B cell (primary cell): ENCODE data around the gene MUS81. TPM values are rescaled to one million over a fixed set of nuclear protein-coding genes. Genes with fewer than 3 reads are reported as not detected.
A peak's percentile ranks its signal among the peaks of the same experiment; 100 is the strongest.

Experiments
- ATAC-seq: fragments of 200-7000 bp; cut with Tn5 transposase; one replicate; pipeline ENCODE4 v1.10.0; 2021; ENCODE audit warnings: low read depth, mild to moderate bottlenecking, moderate number of reproducible peaks, moderate library complexity
- CTCF ChIA-PET: fragments of 350-600 bp; sonication (Branson Sonifier 250); formaldehyde crosslinking; loops from one replicate; lab custom pipeline; 2021; ENCODE audit warnings: antibody characterized with exemption, inconsistent platforms; lab: Charles Lee
- POLR2A ChIA-PET: fragments of 350-600 bp; sonication (Branson Sonifier 250); formaldehyde crosslinking; loops from one replicate; lab custom pipeline; 2021; ENCODE audit warnings: antibody characterized with exemption; lab: Charles Lee
- DNase-seq: peaks from one replicate; pipeline ENCODE4 v3.0.0; 2013
- H2AFZ ChIP-seq: 2 replicates; pipeline ENCODE4 v1.6.1; 2012; ENCODE audit warnings: mild to moderate bottlenecking, low read depth, low read length; ENCODE audit not compliant: insufficient read depth, poor library complexity, severe bottlenecking
- H3K27ac ChIP-seq, 2 donors: 1 replicate in 1 of 2; 2 replicates in 1 of 2; pipeline ENCODE4 v1.5.1; 2012 to 2013; ENCODE audit warnings: low read length in 2 of 2, mild to moderate bottlenecking in 2 of 2, moderate library complexity in 1 of 2
- H3K27me3 ChIP-seq, 4 experiments: fragments of 200-600 bp in 1 of 4; sonication (generic) in 1 of 4; replicated peaks in 1 of 4; 1 replicate in 2 of 4; 2 replicates in 2 of 4; pipeline versions ENCODE4 v1.6.1 to v1.7.0; 2013 to 2016; ENCODE audit warnings: low read length in 3 of 4, mild to moderate bottlenecking in 2 of 4, mixed read lengths in 1 of 4, moderate library complexity in 1 of 4; ENCODE audit not compliant: insufficient read depth in 4 of 4, control insufficient read depth in 3 of 4; ENCODE audit errors: control extremely low read depth in 1 of 4
- H3K36me3 ChIP-seq, 2 experiments: replicated peaks in 1 of 2; 1 replicate in 1 of 2; 2 replicates in 1 of 2; pipeline versions ENCODE4 v1.6.1 to v1.7.1; 2013; ENCODE audit warnings: low read length in 1 of 2; ENCODE audit not compliant: insufficient read depth in 2 of 2, control insufficient read depth in 1 of 2; ENCODE audit errors: control extremely low read depth in 1 of 2, extremely low read depth in 1 of 2
- H3K4me1 ChIP-seq, 2 donors: fragments of 200-600 bp in 1 of 2; sonication (generic) in 1 of 2; 1 replicate in 1 of 2; 2 replicates in 1 of 2; pipeline versions ENCODE4 v1.5.1 to v1.6.1; 2013 to 2017; ENCODE audit warnings: low read length in 2 of 2; ENCODE audit not compliant: control insufficient read depth in 2 of 2, insufficient read depth in 2 of 2
- H3K4me2 ChIP-seq: replicated peaks from 2 replicates; pipeline ENCODE3; 2012; ENCODE audit warnings: mild to moderate bottlenecking, low read depth, low read length; ENCODE audit not compliant: poor library complexity, severe bottlenecking
- H3K4me3 ChIP-seq, 5 experiments: fragments of 200-600 bp in 1 of 5; sonication (generic) in 1 of 5; 1 replicate in 3 of 5; 2 replicates in 2 of 5; pipeline versions ENCODE4 v1.5.1 to v1.7.0; 2011 to 2016; ENCODE audit warnings: low read length in 4 of 5, mild to moderate bottlenecking in 4 of 5, low read depth in 2 of 5, control low read depth in 1 of 5, moderate library complexity in 1 of 5; ENCODE audit not compliant: insufficient read depth in 1 of 5; ENCODE audit errors: control extremely low read depth in 1 of 5, extremely low read depth in 1 of 5
- H3K79me2 ChIP-seq: fragments of 200-600 bp; sonication (generic); one replicate; pipeline ENCODE4 v1.6.0; 2016; ENCODE audit warnings: low read length; ENCODE audit not compliant: control insufficient read depth, insufficient read depth
- H3K9ac ChIP-seq: fragments of 200-600 bp; sonication (generic); 2 replicates; pipeline ENCODE4 v1.6.1; 2017; ENCODE audit warnings: mild to moderate bottlenecking, low read length, moderate library complexity
- H3K9me3 ChIP-seq, 3 donors: one replicate each; pipeline versions ENCODE4 v1.6.1 to v1.7.1; 2013; ENCODE audit warnings: low read length in 2 of 3; ENCODE audit not compliant: control insufficient read depth in 2 of 3, insufficient read depth in 1 of 3; ENCODE audit errors: control extremely low read depth in 1 of 3
- H4K20me1 ChIP-seq: 2 replicates; pipeline ENCODE4 v1.6.0; 2012; ENCODE audit warnings: mild to moderate bottlenecking, low read length; ENCODE audit not compliant: insufficient read depth, control insufficient read depth, poor library complexity, severe bottlenecking
- H3K27ac Mint-ChIP-seq: one replicate; pipeline ENCODE4 v1.8.0; 2021; ENCODE audit warnings: mixed read lengths
- H3K27me3 Mint-ChIP-seq: one replicate; pipeline ENCODE4 v1.8.0; 2021; ENCODE audit warnings: mixed read lengths
- H3K4me1 Mint-ChIP-seq: one replicate; pipeline ENCODE4 v1.8.0; 2021; ENCODE audit warnings: mixed read lengths
- H3K4me3 Mint-ChIP-seq: one replicate; pipeline ENCODE4 v1.8.0; 2021; ENCODE audit warnings: mixed read lengths
- H3K9me3 Mint-ChIP-seq: one replicate; pipeline ENCODE4 v1.8.0; 2022; ENCODE audit warnings: mixed read lengths; ENCODE audit not compliant: insufficient read depth
- EZH2 ChIP-seq: IDR thresholded peaks from 2 replicates; pipeline ENCODE4 v1.6.1; 2012; ENCODE audit warnings: borderline replicate concordance, low read depth, mild to moderate bottlenecking, moderate library complexity, low read length; ENCODE audit not compliant: insufficient read depth, poor library complexity, severe bottlenecking
- WGBS: methylation state at CpG from one replicate; pipeline ENCODE4 v1.1.5; 2013; ENCODE audit warnings: missing lambda C conversion rate; ENCODE audit not compliant: insufficient coverage; 5-methylcytosine and 5-hydroxymethylcytosine counted together
- intact Hi-C: fragments of 100-400 bp; cut with micrococcal nuclease; formaldehyde crosslinking; loops from one replicate; pipeline ENCODE4 v1.10.0; 2022
- polyA plus RNA-seq: library from polyadenylated mRNA; depleted of rRNA; stranded (reverse); fragments of >200 nt; gene quantifications from 2 replicates; pipeline ENCODE4 v1.2.3, GENCODE V29; 2012
- total RNA-seq, 2 donors: library from RNA; stranded (reverse); fragments of 120-200 nt in 1 of 2; gene quantifications; 1 replicate in 1 of 2; 2 replicates in 1 of 2; pipeline versions ENCODE4 v1.2.3 to v1.2.4, GENCODE V29; 2013 to 2022
- TF ChIP-seq, protein P1 (sequence below): fragments of 200-600 bp; IDR thresholded peaks from one replicate; pipeline ENCODE4 v1.8.0; 2022; ENCODE audit warnings: antibody characterized with exemption, mild to moderate bottlenecking

MUS81 gene
- total and polyA plus RNA-seq, 2 donors (not counting 1 experiment from before 2014, with no cell fraction given), result 74.5 to 134 TPM

DNA sequence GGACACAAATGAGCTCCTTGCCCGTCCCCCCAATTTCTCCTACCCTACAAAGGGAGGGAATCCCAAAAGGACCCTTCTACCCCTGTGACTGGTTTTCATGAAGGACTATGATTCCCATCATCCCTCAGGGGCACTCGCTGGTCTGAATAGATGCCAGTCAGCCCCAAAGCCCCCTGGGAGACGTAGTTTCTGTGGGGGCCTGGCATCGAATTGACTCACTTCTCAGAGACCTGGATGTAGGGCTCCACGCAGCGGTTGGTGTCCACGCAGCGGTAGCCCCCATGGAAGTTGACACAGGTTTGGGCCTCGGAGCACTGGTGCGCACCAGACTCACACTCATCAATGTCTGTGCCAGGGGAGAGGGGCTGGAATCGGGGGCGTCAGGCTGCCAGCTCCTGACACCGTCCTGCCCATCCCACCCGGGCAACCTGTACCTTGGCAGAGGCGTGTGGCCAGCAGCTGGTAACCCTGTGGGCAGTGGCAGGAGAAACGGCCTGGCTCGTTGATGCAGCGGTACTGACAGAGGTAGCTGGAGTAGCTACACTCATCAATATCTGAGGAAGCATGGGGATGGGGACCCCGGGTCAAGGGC is 7.9 kb downstream of the MUS81 start:
- H3K4me1 ChIP-seq, result peaks cover 10 to 19% of the 10 kb centered on the region in 2 donors
- peaks cover 3% of the 10 kb centered on the region for H3K27me3 Mint-ChIP-seq
- no peak overlapping the region for H3K27ac Mint-ChIP-seq
- DNase-seq (no peak), ATAC-seq (peak; percentile 72)
- intact Hi-C loops, result no loop called here
- peaks cover 21% of the 10 kb centered on the region for H3K4me1 Mint-ChIP-seq
- WGBS, result 92% methylated on average over 14 of the region's 19 CpGs
- H3K9me3 ChIP-seq, result no peaks in the 10 kb centered on the region
- no peaks in the 10 kb centered on the region for H3K27me3 ChIP-seq
- no peak overlapping the region for H3K9ac ChIP-seq
- no peak overlapping the region for H3K4me3 ChIP-seq
- peaks cover 4% of the 10 kb centered on the region for H3K79me2 ChIP-seq
- peaks cover 0 to 33% of the 10 kb centered on the region in 2 experiments for H3K36me3 ChIP-seq
- H3K4me3 Mint-ChIP-seq, result no peak overlapping the region
- H2AFZ ChIP-seq, result no peak overlapping the region
- TF ChIP-seq, protein P1, sequence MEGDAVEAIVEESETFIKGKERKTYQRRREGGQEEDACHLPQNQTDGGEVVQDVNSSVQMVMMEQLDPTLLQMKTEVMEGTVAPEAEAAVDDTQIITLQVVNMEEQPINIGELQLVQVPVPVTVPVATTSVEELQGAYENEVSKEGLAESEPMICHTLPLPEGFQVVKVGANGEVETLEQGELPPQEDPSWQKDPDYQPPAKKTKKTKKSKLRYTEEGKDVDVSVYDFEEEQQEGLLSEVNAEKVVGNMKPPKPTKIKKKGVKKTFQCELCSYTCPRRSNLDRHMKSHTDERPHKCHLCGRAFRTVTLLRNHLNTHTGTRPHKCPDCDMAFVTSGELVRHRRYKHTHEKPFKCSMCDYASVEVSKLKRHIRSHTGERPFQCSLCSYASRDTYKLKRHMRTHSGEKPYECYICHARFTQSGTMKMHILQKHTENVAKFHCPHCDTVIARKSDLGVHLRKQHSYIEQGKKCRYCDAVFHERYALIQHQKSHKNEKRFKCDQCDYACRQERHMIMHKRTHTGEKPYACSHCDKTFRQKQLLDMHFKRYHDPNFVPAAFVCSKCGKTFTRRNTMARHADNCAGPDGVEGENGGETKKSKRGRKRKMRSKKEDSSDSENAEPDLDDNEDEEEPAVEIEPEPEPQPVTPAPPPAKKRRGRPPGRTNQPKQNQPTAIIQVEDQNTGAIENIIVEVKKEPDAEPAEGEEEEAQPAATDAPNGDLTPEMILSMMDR, result no peak
- no peak for TF ChIP-seq EZH2
- H4K20me1 ChIP-seq, result peaks cover 17% of the 10 kb centered on the region
- H3K9me3 Mint-ChIP-seq, result no peaks in the 10 kb centered on the region
- CTCF ChIA-PET, result interaction anchor here (1.3 to 7.0 kb wide), 3 partner anchors 8 to 19 kb away, joined by 6 to 71 read pairs (median 65); partner anchors contain the start of genes CCDC85B, CFL1, FIBP and MUS81
- H3K4me2 ChIP-seq, result no peak overlapping the region
- POLR2A ChIA-PET, result interaction anchor here (3.6 kb wide), 1 partner anchor 7 kb away, joined by 20 read pairs; the partner anchor contains the start of gene MUS81
- no peak overlapping the region for H3K27ac ChIP-seq

DNA sequence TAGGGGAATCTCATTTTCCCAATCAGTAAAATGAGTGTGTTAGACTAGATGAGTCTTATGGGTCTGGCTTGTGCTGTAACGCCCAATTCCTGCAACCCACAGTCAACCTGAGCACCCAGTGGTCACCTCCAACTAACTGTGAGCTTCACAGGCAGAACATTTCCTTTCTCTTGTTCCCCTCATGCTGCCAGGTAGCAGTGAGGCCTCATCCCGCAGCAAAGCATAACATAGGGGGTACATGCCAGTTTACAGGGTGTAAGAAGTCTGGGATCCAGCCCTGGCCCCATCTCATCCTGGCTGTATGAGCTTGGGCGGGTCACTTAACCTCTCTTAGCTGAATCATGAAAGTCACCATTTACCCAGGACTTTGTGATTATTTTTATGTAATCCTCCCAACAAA is 8.7 kb downstream of the MUS81 start:
- ChIA-PET POLR2A (interaction anchor here (1.2 to 3.6 kb wide), 2 partner anchors 8 to 10 kb away, joined by 4 to 20 read pairs; partner anchors contain the start of gene MUS81), CTCF (interaction anchor here (1.3 to 7.0 kb wide), 3 partner anchors 9 to 19 kb away, joined by 6 to 71 read pairs (median 65); partner anchors contain the start of genes CCDC85B, CFL1, FIBP and MUS81)
- H3K9me3 ChIP-seq, result no peaks in the 10 kb centered on the region
- no peak overlapping the region for H3K27ac Mint-ChIP-seq
- WGBS, result 90% methylated on average over 2 of the region's 3 CpGs
- H3K4me3 ChIP-seq, result no peak overlapping the region
- intact Hi-C loops, result no loop called here
- no peak for DNase-seq
- no peak overlapping the region for H3K4me2 ChIP-seq
- H3K27me3 ChIP-seq, result no peaks in the 10 kb centered on the region
- no peak overlapping the region for H2AFZ ChIP-seq
- H3K4me3 Mint-ChIP-seq, result no peak overlapping the region
- no peak for TF ChIP-seq EZH2
- TF ChIP-seq, protein P1, result no peak
- peaks cover 28% of the 10 kb centered on the region for H3K4me1 Mint-ChIP-seq
- H3K36me3 ChIP-seq, result peaks cover 0 to 25% of the 10 kb centered on the region in 2 experiments
- H4K20me1 ChIP-seq, result peaks cover 10% of the 10 kb centered on the region
- no peaks in the 10 kb centered on the region for H3K79me2 ChIP-seq
- ATAC-seq, result no peak
- no peak overlapping the region for H3K9ac ChIP-seq
- no peaks in the 10 kb centered on the region for H3K9me3 Mint-ChIP-seq
- H3K4me1 ChIP-seq, result peaks cover 10 to 24% of the 10 kb centered on the region in 2 donors
- H3K27me3 Mint-ChIP-seq, result peaks cover 5% of the 10 kb centered on the region
- H3K27ac ChIP-seq, result no peak overlapping the region
